Gastrocnemius medialis (tissue), 4 donors: ENCODE measurements around the gene SMURF2.

Experiments used
- POLR2A ChIP-seq, 2 donors: fragments of 450-650 bp; IDR thresholded peaks; one replicate each; pipeline ENCODE4 v1.6.1; 2017; ENCODE audit warnings: antibody characterized with exemption in 2 of 2, mild to moderate bottlenecking in 2 of 2, moderate library complexity in 2 of 2
- TF ChIP-seq, protein P1 (sequence below), 5 experiments: fragments of 450-650 bp in 3 of 5; fragments of 200-600 bp in 2 of 5; sonication (generic) in 2 of 5; IDR thresholded peaks in 4 of 5; conservative IDR thresholded peaks in 1 of 5; 1 replicate in 4 of 5; 2 replicates in 1 of 5; pipeline ENCODE4 v1.5.1; 2016 to 2019; ENCODE audit warnings: antibody characterized with exemption in 5 of 5, mild to moderate bottlenecking in 3 of 5, moderate library complexity in 3 of 5

- TF ChIP-seq, protein P1, sequence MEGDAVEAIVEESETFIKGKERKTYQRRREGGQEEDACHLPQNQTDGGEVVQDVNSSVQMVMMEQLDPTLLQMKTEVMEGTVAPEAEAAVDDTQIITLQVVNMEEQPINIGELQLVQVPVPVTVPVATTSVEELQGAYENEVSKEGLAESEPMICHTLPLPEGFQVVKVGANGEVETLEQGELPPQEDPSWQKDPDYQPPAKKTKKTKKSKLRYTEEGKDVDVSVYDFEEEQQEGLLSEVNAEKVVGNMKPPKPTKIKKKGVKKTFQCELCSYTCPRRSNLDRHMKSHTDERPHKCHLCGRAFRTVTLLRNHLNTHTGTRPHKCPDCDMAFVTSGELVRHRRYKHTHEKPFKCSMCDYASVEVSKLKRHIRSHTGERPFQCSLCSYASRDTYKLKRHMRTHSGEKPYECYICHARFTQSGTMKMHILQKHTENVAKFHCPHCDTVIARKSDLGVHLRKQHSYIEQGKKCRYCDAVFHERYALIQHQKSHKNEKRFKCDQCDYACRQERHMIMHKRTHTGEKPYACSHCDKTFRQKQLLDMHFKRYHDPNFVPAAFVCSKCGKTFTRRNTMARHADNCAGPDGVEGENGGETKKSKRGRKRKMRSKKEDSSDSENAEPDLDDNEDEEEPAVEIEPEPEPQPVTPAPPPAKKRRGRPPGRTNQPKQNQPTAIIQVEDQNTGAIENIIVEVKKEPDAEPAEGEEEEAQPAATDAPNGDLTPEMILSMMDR (IDR thresholded peaks at IDR 0.05 in 4 of 5, conservative IDR thresholded peaks at IDR 0.05 in 1 of 5) = no peak
- TF ChIP-seq POLR2A (IDR thresholded peaks at IDR 0.05) = no peak
Measured at GRCh38 chr17:64676763-64677162, 14.7 kb upstream of the SMURF2 start.
